PC-9 (cell line): Measurements from ENCODE around the gene ITPKA.

Experiments used
- CTCF ChIP-seq: fragments of 200-600 bp; sonication (generic); conservative IDR thresholded peaks from 2 replicates; pipeline ENCODE4 v1.6.1; 2017; ENCODE audit warnings: mixed run types, antibody characterized with exemption, mild to moderate bottlenecking, moderate library complexity
- EZH2 ChIP-seq: fragments of 200-600 bp; sonication (generic); IDR thresholded peaks from 2 replicates; pipeline ENCODE4 v1.8.0; 2017; ENCODE audit warnings: antibody characterized with exemption, low read depth

- no peak for TF ChIP-seq CTCF
- no peak for TF ChIP-seq EZH2
Measured at GRCh38 chr15:41513506-41514227, 20.0 kb downstream of the ITPKA start, which contains the start of gene LTK.
